GM12878 (cell line): ENCODE data around the gene S100A14. TPM values are rescaled to one million over a fixed set of nuclear protein-coding genes. Genes with fewer than 3 reads are reported as not detected.

Experiments used
- BMI1 ChIP-seq: fragments of 450-650 bp; IDR thresholded peaks from 2 replicates; pipeline ENCODE4 v1.6.1; 2016; ENCODE audit warnings: mild to moderate bottlenecking, moderate library complexity, borderline replicate concordance
- CBX5 ChIP-seq: sonication (generic); IDR thresholded peaks from 2 replicates; pipeline ENCODE4 v1.6.1; 2016; ENCODE audit warnings: low read depth, moderate library complexity, mild to moderate bottlenecking, inconsistent platforms
- CEBPB ChIP-seq, 2 experiments: fragments of 150-350 bp in 1 of 2; IDR thresholded peaks; 2 replicates each; pipeline ENCODE4 v1.6.1; 2012 to 2014; ENCODE audit warnings: low read depth in 2 of 2, low read length in 2 of 2, borderline replicate concordance in 1 of 2, inconsistent platforms in 1 of 2
- CHD4 ChIP-seq: fragments of 200-600 bp; sonication (generic); IDR thresholded peaks from 2 replicates; pipeline ENCODE4 v1.6.1; 2016; ENCODE audit warnings: mild to moderate bottlenecking
- CREM ChIP-seq: IDR thresholded peaks from 2 replicates; pipeline ENCODE4 v1.6.1; 2014; ENCODE audit warnings: antibody characterized with exemption, low read depth
- DPF2 ChIP-seq: fragments of 450-650 bp; IDR thresholded peaks from 2 replicates; pipeline ENCODE4 v1.6.1; 2017; ENCODE audit warnings: mild to moderate bottlenecking
- EP300 ChIP-seq, 2 experiments: fragments of 150-350 bp in 1 of 2; IDR thresholded peaks; 2 replicates each; pipeline ENCODE4 v1.6.1; 2011 to 2012; ENCODE audit warnings: low read depth in 2 of 2, low read length in 2 of 2, borderline replicate concordance in 1 of 2, improper control_type of control experiment in 1 of 2, inconsistent platforms in 1 of 2; ENCODE audit not compliant: control insufficient read depth in 1 of 2
- HCFC1 ChIP-seq: fragments of 150-350 bp; IDR thresholded peaks from 2 replicates; pipeline ENCODE4 v1.6.1; 2014; ENCODE audit warnings: low read length
- MYC ChIP-seq: IDR thresholded peaks from 2 replicates; pipeline ENCODE4 v1.6.1; 2011; ENCODE audit warnings: mild to moderate bottlenecking, low read length, moderate library complexity, inconsistent platforms; ENCODE audit not compliant: insufficient read depth, insufficient replicate concordance, insufficient read length, severe bottlenecking
- NR2C1 ChIP-seq: fragments of 450-650 bp; IDR thresholded peaks from 2 replicates; pipeline ENCODE4 v1.6.1; 2017; ENCODE audit warnings: antibody characterized with exemption, mild to moderate bottlenecking, moderate library complexity
- NR2F1 ChIP-seq: fragments of 450-650 bp; conservative IDR thresholded peaks from 2 replicates; pipeline ENCODE4 v1.6.1; 2017; ENCODE audit warnings: mild to moderate bottlenecking
- POU2F2 ChIP-seq: IDR thresholded peaks from 3 replicates; pipeline ENCODE4 v1.6.1; 2011; ENCODE audit warnings: low read depth, mild to moderate bottlenecking, low read length, borderline replicate concordance
- SMC3 ChIP-seq: IDR thresholded peaks from 2 replicates; pipeline ENCODE4 v1.6.1; 2011; ENCODE audit warnings: low read length, improper control_type of control experiment, borderline replicate concordance
- TCF3 ChIP-seq: IDR thresholded peaks from 2 replicates; pipeline ENCODE4 v1.6.1; 2012; ENCODE audit warnings: low read depth, mild to moderate bottlenecking, low read length, borderline replicate concordance; ENCODE audit not compliant: insufficient read depth
- polyA plus RNA-seq, 11 experiments: library from polyadenylated mRNA; depleted of rRNA in 4 of 11; unstranded in 6 of 11; stranded (reverse) in 5 of 11; fragments of >200 nt; fragmentation: Nextera tagmentation in 4 of 11; fragmentation: Illumina TruSeq in 1 of 11; extraction: Ambion mirVana in 4 of 11; extraction: Trizol in 1 of 11; gene quantifications; 1 replicate in 1 of 11; 2 replicates in 10 of 11; pipeline versions ENCODE4 v1.2.1 to v1.2.3, GENCODE V29; 2011 to 2016; ENCODE audit warnings: inconsistent platforms in 2 of 11, missing spikeins in 2 of 11, low read depth in 1 of 11
- total RNA-seq, 4 experiments: library from RNA; depleted of rRNA in 3 of 4; stranded (reverse); fragments of >200 nt in 3 of 4; fragmentation: Illumina TruSeq in 1 of 4; extraction: Trizol in 1 of 4; gene quantifications; 2 replicates each; pipeline versions ENCODE4 v1.2.1 to v1.2.3, GENCODE V29; 2013 to 2021
- TF ChIP-seq, protein P1 (sequence below): fragments of 450-650 bp; IDR thresholded peaks from 2 replicates; pipeline ENCODE4 v1.6.1; 2017; ENCODE audit warnings: mild to moderate bottlenecking, moderate library complexity
- TF ChIP-seq, protein P2 (sequence below): fragments of 450-650 bp; formaldehyde crosslinking; IDR thresholded peaks from 2 replicates; pipeline ENCODE4 v1.5.0; 2022; ENCODE audit warnings: mild to moderate bottlenecking, missing genetic modification characterization
- TF ChIP-seq, protein P3 (sequence below): fragments of 450-650 bp; conservative IDR thresholded peaks from 2 replicates; pipeline ENCODE4 v1.6.1; 2017; ENCODE audit warnings: mild to moderate bottlenecking, moderate library complexity
- TF ChIP-seq, protein P4 (sequence below): IDR thresholded peaks from 2 replicates; pipeline ENCODE4 v1.6.1; 2012; ENCODE audit warnings: low read depth, low read length, improper control_type of control experiment

S100A14 gene
- total and polyA plus RNA-seq, 10 of the 15 experiments (the other 5 are each of a cell fraction or from before 2014, with no cell fraction given): 0.20 to 0.77 (median 0.45) TPM; not detected in 4

DNA sequence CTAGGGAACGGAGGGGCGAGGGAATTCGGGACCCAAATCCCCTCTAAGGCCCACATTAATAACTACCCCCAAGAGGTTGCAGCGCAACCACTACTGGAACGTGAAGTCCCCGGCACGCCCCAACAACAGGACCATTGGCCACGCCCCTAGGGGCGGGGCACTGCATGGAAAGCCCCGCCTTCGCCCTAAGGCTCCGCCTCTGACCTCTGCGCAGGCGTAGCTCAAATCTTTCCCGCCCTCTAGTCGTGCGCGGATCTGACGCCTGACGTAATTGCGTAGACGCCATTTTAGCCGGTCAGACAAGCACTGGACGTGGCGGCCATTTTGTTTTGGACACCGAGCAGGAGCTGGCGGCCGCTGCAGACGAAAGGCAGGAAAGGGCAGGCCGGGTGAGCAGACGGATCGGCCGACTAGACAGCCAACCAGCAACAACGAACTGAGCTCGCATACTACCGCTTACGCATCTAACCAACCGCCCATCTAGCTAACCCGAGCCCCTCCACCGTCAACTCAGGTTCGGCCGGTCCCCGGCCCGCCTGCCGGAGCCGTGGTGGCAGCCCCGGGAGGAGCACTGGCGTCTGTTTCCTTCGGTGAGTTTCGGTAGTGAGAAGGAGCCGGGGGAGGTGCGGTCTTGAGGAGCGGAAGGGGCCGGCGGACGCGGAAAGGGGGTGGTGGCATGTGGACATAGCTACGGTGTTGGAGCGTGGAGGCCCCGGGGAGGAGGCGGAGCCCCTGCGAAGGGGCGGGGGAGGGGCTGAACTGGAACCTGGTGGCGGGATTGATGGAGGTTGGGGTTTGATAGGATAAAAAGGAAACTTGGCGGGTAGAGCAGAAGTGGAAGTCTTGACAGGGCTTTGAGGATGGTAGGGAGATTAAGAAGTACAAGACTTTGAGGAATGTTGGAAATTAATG lies 17.9 kb upstream of the S100A14 start, which contains the start of gene CHTOP (continued):
- TF ChIP-seq, protein P1, sequence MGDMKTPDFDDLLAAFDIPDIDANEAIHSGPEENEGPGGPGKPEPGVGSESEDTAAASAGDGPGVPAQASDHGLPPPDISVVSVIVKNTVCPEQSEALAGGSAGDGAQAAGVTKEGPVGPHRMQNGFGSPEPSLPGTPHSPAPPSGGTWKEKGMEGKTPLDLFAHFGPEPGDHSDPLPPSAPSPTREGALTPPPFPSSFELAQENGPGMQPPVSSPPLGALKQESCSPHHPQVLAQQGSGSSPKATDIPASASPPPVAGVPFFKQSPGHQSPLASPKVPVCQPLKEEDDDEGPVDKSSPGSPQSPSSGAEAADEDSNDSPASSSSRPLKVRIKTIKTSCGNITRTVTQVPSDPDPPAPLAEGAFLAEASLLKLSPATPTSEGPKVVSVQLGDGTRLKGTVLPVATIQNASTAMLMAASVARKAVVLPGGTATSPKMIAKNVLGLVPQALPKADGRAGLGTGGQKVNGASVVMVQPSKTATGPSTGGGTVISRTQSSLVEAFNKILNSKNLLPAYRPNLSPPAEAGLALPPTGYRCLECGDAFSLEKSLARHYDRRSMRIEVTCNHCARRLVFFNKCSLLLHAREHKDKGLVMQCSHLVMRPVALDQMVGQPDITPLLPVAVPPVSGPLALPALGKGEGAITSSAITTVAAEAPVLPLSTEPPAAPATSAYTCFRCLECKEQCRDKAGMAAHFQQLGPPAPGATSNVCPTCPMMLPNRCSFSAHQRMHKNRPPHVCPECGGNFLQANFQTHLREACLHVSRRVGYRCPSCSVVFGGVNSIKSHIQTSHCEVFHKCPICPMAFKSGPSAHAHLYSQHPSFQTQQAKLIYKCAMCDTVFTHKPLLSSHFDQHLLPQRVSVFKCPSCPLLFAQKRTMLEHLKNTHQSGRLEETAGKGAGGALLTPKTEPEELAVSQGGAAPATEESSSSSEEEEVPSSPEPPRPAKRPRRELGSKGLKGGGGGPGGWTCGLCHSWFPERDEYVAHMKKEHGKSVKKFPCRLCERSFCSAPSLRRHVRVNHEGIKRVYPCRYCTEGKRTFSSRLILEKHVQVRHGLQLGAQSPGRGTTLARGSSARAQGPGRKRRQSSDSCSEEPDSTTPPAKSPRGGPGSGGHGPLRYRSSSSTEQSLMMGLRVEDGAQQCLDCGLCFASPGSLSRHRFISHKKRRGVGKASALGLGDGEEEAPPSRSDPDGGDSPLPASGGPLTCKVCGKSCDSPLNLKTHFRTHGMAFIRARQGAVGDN: peak; percentile 85
- TF ChIP-seq HCFC1 (peak; percentile 48), CBX5 (peak; percentile 84; the same call in 1 of the 2 replicates), CHD4 (no peak), MYC (peak; percentile 48), CREM (peak; percentile 95), DPF2 (peak; percentile 94), BMI1 (no peak), EP300 (IDR thresholded peaks at IDR 0.05; ENCODE audit: borderline replicate concordance in 1 of 2, control insufficient read depth in 1 of 2, low read depth in 2 of 2, low read length in 2 of 2) (no peak), TCF3 (peak; percentile 80), SMC3 (no peak), NR2C1 (peak; percentile 78), CEBPB (IDR thresholded peaks at IDR 0.05; ENCODE audit: borderline replicate concordance in 1 of 2, low read depth in 2 of 2, low read length in 2 of 2) (no peak), NR2F1 (0 out of 2 replicates have a peak, but pooled peaks have one; percentile 38), POU2F2 (peak; percentile 70; the same call in 2 of the 3 replicates)
- TF ChIP-seq, protein P2, sequence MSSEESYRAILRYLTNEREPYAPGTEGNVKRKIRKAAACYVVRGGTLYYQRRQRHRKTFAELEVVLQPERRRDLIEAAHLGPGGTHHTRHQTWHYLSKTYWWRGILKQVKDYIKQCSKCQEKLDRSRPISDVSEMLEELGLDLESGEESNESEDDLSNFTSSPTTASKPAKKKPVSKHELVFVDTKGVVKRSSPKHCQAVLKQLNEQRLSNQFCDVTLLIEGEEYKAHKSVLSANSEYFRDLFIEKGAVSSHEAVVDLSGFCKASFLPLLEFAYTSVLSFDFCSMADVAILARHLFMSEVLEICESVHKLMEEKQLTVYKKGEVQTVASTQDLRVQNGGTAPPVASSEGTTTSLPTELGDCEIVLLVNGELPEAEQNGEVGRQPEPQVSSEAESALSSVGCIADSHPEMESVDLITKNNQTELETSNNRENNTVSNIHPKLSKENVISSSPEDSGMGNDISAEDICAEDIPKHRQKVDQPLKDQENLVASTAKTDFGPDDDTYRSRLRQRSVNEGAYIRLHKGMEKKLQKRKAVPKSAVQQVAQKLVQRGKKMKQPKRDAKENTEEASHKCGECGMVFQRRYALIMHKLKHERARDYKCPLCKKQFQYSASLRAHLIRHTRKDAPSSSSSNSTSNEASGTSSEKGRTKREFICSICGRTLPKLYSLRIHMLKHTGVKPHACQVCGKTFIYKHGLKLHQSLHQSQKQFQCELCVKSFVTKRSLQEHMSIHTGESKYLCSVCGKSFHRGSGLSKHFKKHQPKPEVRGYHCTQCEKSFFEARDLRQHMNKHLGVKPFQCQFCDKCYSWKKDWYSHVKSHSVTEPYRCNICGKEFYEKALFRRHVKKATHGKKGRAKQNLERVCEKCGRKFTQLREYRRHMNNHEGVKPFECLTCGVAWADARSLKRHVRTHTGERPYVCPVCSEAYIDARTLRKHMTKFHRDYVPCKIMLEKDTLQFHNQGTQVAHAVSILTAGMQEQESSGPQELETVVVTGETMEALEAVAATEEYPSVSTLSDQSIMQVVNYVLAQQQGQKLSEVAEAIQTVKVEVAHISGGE (CRISPR knock-in tag): no peak
- TF ChIP-seq, protein P3, sequence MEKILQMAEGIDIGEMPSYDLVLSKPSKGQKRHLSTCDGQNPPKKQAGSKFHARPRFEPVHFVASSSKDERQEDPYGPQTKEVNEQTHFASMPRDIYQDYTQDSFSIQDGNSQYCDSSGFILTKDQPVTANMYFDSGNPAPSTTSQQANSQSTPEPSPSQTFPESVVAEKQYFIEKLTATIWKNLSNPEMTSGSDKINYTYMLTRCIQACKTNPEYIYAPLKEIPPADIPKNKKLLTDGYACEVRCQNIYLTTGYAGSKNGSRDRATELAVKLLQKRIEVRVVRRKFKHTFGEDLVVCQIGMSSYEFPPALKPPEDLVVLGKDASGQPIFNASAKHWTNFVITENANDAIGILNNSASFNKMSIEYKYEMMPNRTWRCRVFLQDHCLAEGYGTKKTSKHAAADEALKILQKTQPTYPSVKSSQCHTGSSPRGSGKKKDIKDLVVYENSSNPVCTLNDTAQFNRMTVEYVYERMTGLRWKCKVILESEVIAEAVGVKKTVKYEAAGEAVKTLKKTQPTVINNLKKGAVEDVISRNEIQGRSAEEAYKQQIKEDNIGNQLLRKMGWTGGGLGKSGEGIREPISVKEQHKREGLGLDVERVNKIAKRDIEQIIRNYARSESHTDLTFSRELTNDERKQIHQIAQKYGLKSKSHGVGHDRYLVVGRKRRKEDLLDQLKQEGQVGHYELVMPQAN: peak; percentile 85; the same call in 1 of the 2 replicates
- TF ChIP-seq, protein P4, sequence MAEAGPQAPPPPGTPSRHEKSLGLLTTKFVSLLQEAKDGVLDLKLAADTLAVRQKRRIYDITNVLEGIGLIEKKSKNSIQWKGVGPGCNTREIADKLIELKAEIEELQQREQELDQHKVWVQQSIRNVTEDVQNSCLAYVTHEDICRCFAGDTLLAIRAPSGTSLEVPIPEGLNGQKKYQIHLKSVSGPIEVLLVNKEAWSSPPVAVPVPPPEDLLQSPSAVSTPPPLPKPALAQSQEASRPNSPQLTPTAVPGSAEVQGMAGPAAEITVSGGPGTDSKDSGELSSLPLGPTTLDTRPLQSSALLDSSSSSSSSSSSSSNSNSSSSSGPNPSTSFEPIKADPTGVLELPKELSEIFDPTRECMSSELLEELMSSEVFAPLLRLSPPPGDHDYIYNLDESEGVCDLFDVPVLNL: peak; percentile 82
